D721Med (cell line): ENCODE results near the gene CFAP73.

Experiments
- DNase-seq: peaks from one replicate; pipeline ENCODE4 v3.0.0; 2011; ENCODE audit warnings: low spot score; ENCODE audit not compliant: insufficient read length
- FAIRE-seq: peaks from 2 replicates; lab custom pipeline; 2011; peaks lifted over from hg19 to GRCh38; lab: Jason Lieb, UNC
- TF ChIP-seq, protein P1 (sequence below): IDR thresholded peaks from 2 replicates; pipeline ENCODE4 v1.5.1; 2012; ENCODE audit warnings: mild to moderate bottlenecking, control low read depth; ENCODE audit not compliant: insufficient read depth; ENCODE audit errors: missing control alignments

CFAP73 gene

DNA sequence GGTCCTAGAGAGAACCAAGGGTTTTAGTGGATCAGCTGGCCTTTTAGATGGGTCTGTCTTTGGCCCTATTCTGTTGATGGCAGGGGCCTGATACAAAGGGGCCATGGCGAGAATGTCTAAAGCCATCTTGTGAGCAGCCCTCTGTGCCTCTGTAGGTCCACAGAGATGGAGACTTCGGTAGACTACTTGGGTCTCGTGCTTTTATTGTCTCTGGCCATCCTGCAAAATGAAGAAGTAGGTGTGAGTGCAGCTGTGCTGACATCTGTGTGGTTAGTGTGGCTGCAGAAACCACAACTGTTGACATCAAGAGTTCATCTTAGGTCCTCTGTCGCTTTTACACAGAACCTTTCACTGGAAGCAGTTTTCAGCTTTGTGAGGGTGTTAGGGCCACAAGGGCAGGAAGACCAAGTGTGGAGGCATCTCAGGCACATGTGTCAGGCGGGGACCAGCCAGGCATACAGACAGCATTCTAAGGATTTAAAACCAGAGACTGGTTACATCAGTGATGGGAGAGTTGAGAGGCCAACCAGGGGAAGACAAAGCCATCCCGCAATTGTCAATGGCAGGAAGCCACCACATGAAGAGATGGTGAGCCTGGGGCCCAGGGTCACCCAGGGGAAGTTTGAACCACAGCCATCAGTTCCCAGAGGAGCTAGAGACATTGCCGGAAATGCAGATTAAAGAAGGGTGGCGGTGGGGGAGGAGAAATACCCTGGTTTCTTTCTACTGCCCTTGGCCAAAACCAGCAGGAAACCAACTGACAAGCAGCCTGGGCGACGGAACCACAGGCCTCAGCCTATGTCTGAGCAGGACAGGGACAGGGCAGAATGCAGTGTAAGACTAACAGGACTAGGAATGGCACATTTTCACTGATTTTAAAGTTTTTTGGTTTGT, 58.8 kb downstream of the CFAP73 start:
- TF ChIP-seq, protein P1, sequence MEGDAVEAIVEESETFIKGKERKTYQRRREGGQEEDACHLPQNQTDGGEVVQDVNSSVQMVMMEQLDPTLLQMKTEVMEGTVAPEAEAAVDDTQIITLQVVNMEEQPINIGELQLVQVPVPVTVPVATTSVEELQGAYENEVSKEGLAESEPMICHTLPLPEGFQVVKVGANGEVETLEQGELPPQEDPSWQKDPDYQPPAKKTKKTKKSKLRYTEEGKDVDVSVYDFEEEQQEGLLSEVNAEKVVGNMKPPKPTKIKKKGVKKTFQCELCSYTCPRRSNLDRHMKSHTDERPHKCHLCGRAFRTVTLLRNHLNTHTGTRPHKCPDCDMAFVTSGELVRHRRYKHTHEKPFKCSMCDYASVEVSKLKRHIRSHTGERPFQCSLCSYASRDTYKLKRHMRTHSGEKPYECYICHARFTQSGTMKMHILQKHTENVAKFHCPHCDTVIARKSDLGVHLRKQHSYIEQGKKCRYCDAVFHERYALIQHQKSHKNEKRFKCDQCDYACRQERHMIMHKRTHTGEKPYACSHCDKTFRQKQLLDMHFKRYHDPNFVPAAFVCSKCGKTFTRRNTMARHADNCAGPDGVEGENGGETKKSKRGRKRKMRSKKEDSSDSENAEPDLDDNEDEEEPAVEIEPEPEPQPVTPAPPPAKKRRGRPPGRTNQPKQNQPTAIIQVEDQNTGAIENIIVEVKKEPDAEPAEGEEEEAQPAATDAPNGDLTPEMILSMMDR: no peak
- no peak for FAIRE-seq
- DNase-seq: no peak
